HepG2 (cell line): ENCODE data around the gene TCF19. TPM values are rescaled to one million over a fixed set of nuclear protein-coding genes. Genes with fewer than 3 reads are reported as not detected.
A peak's percentile ranks its signal among the peaks of the same experiment; 100 is the strongest.

ENCODE experiments used
- AGO1 ChIP-seq: fragments of 200-400 bp; formaldehyde crosslinking; IDR thresholded peaks from 2 replicates; pipeline ENCODE4 v1.6.1; 2017; ENCODE audit warnings: mild to moderate bottlenecking, low read depth, low read length, moderate library complexity; ENCODE audit not compliant: poor library complexity, severe bottlenecking
- ARNTL ChIP-seq: sonication (generic); formaldehyde crosslinking; IDR thresholded peaks from 2 replicates; pipeline ENCODE4 v1.4.0; 2020; ENCODE audit warnings: mild to moderate bottlenecking, missing genetic modification reagents
- ATF1 ChIP-seq: IDR thresholded peaks from 2 replicates; pipeline ENCODE4 v1.6.1; 2016; ENCODE audit warnings: mild to moderate bottlenecking, control low read depth
- DPF2 ChIP-seq: sonication (generic); formaldehyde crosslinking; IDR thresholded peaks from 2 replicates; pipeline ENCODE4 v1.4.0; 2020; ENCODE audit warnings: mild to moderate bottlenecking, low read depth, missing genetic modification reagents, borderline replicate concordance
- EED ChIP-seq: sonication (generic); formaldehyde crosslinking; IDR thresholded peaks from 2 replicates; pipeline ENCODE4 v1.5.0; 2020; ENCODE audit warnings: mild to moderate bottlenecking, missing genetic modification reagents
- GPN1 ChIP-seq: sonication (generic); formaldehyde crosslinking; IDR thresholded peaks from 2 replicates; pipeline ENCODE4 v1.5.1; 2020; ENCODE audit warnings: missing genetic modification reagents, borderline replicate concordance
- MAFG ChIP-seq: sonication (generic); formaldehyde crosslinking; IDR thresholded peaks from 2 replicates; pipeline ENCODE4 v1.5.1; 2020; ENCODE audit warnings: mild to moderate bottlenecking, missing genetic modification reagents
- MEF2D ChIP-seq: sonication (generic); formaldehyde crosslinking; IDR thresholded peaks from 2 replicates; pipeline ENCODE4 v1.5.1; 2020; ENCODE audit warnings: mild to moderate bottlenecking, missing genetic modification reagents
- NR1H2 ChIP-seq: sonication (generic); formaldehyde crosslinking; IDR thresholded peaks from 2 replicates; pipeline ENCODE4 v1.8.1; 2022; ENCODE audit warnings: low read depth, missing genetic modification reagents, borderline replicate concordance
- SP2 ChIP-seq: sonication (generic); formaldehyde crosslinking; IDR thresholded peaks from 2 replicates; pipeline ENCODE4 v1.5.1; 2020; ENCODE audit warnings: mild to moderate bottlenecking, missing genetic modification reagents
- ZFP82 ChIP-seq: sonication (generic); formaldehyde crosslinking; IDR thresholded peaks from 2 replicates; pipeline ENCODE4 v1.5.1; 2020; ENCODE audit warnings: mild to moderate bottlenecking, missing genetic modification reagents, borderline replicate concordance
- ZNF12 ChIP-seq: sonication (generic); formaldehyde crosslinking; IDR thresholded peaks from 2 replicates; pipeline ENCODE4 v1.5.0; 2020; ENCODE audit warnings: missing genetic modification reagents
- ZNF260 ChIP-seq: sonication (generic); formaldehyde crosslinking; IDR thresholded peaks from 2 replicates; pipeline ENCODE4 v1.4.0; 2020; ENCODE audit warnings: missing genetic modification reagents, low read depth, mild to moderate bottlenecking, borderline replicate concordance
- ZNF264 ChIP-seq: sonication (generic); formaldehyde crosslinking; IDR thresholded peaks from 2 replicates; pipeline ENCODE4 v1.4.0; 2020; ENCODE audit warnings: missing genetic modification reagents
- ZNF337 ChIP-seq: sonication (generic); formaldehyde crosslinking; IDR thresholded peaks from 2 replicates; pipeline ENCODE4 v1.5.1; 2020; ENCODE audit warnings: missing genetic modification reagents, low read depth, mild to moderate bottlenecking, borderline replicate concordance
- ZNF382 ChIP-seq: sonication (generic); formaldehyde crosslinking; IDR thresholded peaks from 2 replicates; pipeline ENCODE4 v1.5.0; 2020; ENCODE audit warnings: missing genetic modification reagents, mild to moderate bottlenecking, borderline replicate concordance
- polyA plus RNA-seq, 8 experiments: library from polyadenylated mRNA; depleted of rRNA in 3 of 8; stranded (reverse) in 7 of 8; unstranded in 1 of 8; fragments of >200 nt; fragmentation: Illumina TruSeq in 4 of 8; extraction: Trizol in 4 of 8; gene quantifications; 2 replicates each; pipeline versions ENCODE4 v1.2.1 to v1.2.3, GENCODE V29; 2011 to 2016; ENCODE audit warnings: low read depth in 4 of 8, missing spikeins in 1 of 8, mixed read lengths in 1 of 8; ENCODE audit not compliant: insufficient read depth in 1 of 8
- total RNA-seq, 5 experiments: library from RNA; depleted of rRNA; stranded (reverse); fragments of >200 nt; fragmentation: Illumina TruSeq; extraction: Trizol; gene quantifications; 2 replicates each; pipeline ENCODE4 v1.2.3, GENCODE V29; 2016; ENCODE audit warnings: low read depth in 1 of 5
- TF ChIP-seq, protein P1 (sequence below): sonication (generic); formaldehyde crosslinking; IDR thresholded peaks from 2 replicates; pipeline ENCODE4 v1.4.0; 2020; ENCODE audit warnings: mild to moderate bottlenecking, missing genetic modification reagents
- TF ChIP-seq, protein P2 (sequence below): sonication (generic); formaldehyde crosslinking; IDR thresholded peaks from 2 replicates; pipeline ENCODE4 v1.4.0; 2020; ENCODE audit warnings: missing genetic modification reagents
- TF ChIP-seq, protein P3 (sequence below): sonication (generic); formaldehyde crosslinking; conservative IDR thresholded peaks from 2 replicates; pipeline ENCODE4 v1.4.0; 2020; ENCODE audit warnings: missing genetic modification reagents
- TF ChIP-seq, protein P4 (sequence below): sonication (generic); formaldehyde crosslinking; IDR thresholded peaks from 2 replicates; pipeline ENCODE4 v1.5.0; 2020; ENCODE audit warnings: mild to moderate bottlenecking, missing genetic modification reagents, borderline replicate concordance

TCF19 gene
- total and polyA plus RNA-seq, 2 of the 13 experiments (the other 11 are each of a cell fraction or from before 2014, with no cell fraction given) = 4.9 to 22.2 TPM

DNA sequence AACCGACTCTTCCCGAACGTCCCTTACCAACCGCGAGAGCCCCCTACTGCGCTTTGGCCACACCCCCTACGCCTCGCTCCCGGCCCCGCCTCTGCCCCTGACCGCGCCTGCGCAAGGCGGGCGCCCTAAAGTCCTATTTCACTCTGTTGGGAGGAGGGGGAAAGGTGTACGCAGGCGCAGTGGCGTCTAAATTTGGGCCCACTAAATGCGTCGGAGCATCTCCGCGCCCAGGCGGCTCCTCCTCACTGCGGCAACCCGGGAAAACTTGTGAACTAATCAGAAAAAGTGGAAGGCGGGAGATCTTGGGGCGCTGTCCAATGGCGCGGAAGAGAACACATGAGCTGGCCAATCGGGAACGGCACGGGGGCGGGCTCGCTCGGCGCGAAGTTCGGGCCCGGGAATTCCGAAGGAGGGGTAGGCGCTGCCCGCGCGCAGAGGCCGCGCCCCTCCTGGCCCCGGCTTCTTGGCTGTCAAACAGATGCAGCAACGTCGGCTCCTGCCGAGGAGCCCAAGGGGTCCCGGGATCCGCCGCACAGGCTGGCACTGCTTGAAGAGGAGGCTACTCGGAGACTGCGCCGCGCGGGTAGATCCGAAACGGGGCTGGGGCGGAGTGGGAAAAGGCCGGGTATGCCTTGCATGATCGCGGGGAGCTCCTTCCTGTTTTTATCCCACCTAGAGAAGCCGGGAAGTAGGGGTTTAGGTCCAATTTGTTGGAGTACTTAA lies at the start of gene TCF19 (continued):
- TF ChIP-seq ATF1 (no peak), SP2 (peak; percentile 99), ZNF337 (CRISPR knock-in tag) (0 out of 2 replicates have a peak, but pooled peaks have one; percentile 61), ZNF382 (CRISPR knock-in tag) (no peak), AGO1 (peak; percentile 68), ZNF260 (CRISPR knock-in tag) (no peak), ZNF12 (CRISPR knock-in tag) (no peak), ARNTL (no peak), NR1H2 (no peak), MAFG (CRISPR knock-in tag) (no peak), ZFP82 (no peak), MEF2D (no peak; the same call in none of the 2 replicates), GPN1 (CRISPR knock-in tag) (no peak), DPF2 (CRISPR knock-in tag) (no peak), ZNF264 (CRISPR knock-in tag) (no peak), EED (no peak)
- TF ChIP-seq, protein P1, sequence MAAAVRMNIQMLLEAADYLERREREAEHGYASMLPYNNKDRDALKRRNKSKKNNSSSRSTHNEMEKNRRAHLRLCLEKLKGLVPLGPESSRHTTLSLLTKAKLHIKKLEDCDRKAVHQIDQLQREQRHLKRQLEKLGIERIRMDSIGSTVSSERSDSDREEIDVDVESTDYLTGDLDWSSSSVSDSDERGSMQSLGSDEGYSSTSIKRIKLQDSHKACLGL (CRISPR knock-in tag) = peak; percentile 78; the same call in 1 of the 2 replicates
- TF ChIP-seq, protein P2, sequence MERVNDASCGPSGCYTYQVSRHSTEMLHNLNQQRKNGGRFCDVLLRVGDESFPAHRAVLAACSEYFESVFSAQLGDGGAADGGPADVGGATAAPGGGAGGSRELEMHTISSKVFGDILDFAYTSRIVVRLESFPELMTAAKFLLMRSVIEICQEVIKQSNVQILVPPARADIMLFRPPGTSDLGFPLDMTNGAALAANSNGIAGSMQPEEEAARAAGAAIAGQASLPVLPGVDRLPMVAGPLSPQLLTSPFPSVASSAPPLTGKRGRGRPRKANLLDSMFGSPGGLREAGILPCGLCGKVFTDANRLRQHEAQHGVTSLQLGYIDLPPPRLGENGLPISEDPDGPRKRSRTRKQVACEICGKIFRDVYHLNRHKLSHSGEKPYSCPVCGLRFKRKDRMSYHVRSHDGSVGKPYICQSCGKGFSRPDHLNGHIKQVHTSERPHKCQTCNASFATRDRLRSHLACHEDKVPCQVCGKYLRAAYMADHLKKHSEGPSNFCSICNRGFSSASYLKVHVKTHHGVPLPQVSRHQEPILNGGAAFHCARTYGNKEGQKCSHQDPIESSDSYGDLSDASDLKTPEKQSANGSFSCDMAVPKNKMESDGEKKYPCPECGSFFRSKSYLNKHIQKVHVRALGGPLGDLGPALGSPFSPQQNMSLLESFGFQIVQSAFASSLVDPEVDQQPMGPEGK (CRISPR knock-in tag) = 0 out of 2 replicates have a peak, but pooled peaks have one; percentile 17
- TF ChIP-seq, protein P3, sequence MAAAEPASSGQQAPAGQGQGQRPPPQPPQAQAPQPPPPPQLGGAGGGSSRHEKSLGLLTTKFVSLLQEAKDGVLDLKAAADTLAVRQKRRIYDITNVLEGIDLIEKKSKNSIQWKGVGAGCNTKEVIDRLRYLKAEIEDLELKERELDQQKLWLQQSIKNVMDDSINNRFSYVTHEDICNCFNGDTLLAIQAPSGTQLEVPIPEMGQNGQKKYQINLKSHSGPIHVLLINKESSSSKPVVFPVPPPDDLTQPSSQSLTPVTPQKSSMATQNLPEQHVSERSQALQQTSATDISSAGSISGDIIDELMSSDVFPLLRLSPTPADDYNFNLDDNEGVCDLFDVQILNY (CRISPR knock-in tag) = peak; percentile 99
- TF ChIP-seq, protein P4, sequence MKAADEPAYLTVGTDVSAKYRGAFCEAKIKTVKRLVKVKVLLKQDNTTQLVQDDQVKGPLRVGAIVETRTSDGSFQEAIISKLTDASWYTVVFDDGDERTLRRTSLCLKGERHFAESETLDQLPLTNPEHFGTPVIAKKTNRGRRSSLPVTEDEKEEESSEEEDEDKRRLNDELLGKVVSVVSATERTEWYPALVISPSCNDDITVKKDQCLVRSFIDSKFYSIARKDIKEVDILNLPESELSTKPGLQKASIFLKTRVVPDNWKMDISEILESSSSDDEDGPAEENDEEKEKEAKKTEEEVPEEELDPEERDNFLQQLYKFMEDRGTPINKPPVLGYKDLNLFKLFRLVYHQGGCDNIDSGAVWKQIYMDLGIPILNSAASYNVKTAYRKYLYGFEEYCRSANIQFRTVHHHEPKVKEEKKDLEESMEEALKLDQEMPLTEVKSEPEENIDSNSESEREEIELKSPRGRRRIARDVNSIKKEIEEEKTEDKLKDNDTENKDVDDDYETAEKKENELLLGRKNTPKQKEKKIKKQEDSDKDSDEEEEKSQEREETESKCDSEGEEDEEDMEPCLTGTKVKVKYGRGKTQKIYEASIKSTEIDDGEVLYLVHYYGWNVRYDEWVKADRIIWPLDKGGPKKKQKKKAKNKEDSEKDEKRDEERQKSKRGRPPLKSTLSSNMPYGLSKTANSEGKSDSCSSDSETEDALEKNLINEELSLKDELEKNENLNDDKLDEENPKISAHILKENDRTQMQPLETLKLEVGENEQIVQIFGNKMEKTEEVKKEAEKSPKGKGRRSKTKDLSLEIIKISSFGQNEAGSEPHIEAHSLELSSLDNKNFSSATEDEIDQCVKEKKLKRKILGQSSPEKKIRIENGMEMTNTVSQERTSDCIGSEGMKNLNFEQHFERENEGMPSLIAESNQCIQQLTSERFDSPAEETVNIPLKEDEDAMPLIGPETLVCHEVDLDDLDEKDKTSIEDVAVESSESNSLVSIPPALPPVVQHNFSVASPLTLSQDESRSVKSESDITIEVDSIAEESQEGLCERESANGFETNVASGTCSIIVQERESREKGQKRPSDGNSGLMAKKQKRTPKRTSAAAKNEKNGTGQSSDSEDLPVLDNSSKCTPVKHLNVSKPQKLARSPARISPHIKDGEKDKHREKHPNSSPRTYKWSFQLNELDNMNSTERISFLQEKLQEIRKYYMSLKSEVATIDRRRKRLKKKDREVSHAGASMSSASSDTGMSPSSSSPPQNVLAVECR (CRISPR knock-in tag) = peak; percentile 100
